ENCODE measurements around the gene CRISPLD2.

Gene CRISPLD2

GRCh38 chr16:84952335-84953189 lies 132.8 kb downstream of the CRISPLD2 start:
- DNase-seq (ENCODE audit: low read depth, low spot score): peak; percentile 51

GRCh38 chr16:84953190-84953746 lies 133.5 kb downstream of the CRISPLD2 start:
- no peak for DNase-seq (ENCODE audit: low read depth, low spot score)

- no peak for DNase-seq (ENCODE audit: low read depth, low spot score)
Measured at GRCh38 chr16:84955427-84955826, 135.6 kb downstream of the CRISPLD2 start.

GRCh38 chr16:84957192-84957591 lies 137.4 kb downstream of the CRISPLD2 start:
- no peak for DNase-seq (ENCODE audit: low read depth, low spot score)

GRCh38 chr16:84957792-84958191 lies 138.0 kb downstream of the CRISPLD2 start:
- DNase-seq (ENCODE audit: low read depth, low spot score): no peak
